Hepatocyte (in vitro differentiated cells): ENCODE results near the gene DIRAS1. TPM values are rescaled to one million over a fixed set of nuclear protein-coding genes. Genes with fewer than 3 reads are reported as not detected.

Experiments
- DNase-seq: peaks from one replicate; pipeline ENCODE4 v3.0.0-alpha.2; 2016; ENCODE audit warnings: low spot score
- H2AFZ ChIP-seq: fragments of 200-600 bp; sonication (generic); 2 replicates; pipeline ENCODE4 v1.6.0; 2016; ENCODE audit warnings: antibody characterized with exemption, mild to moderate bottlenecking
- H3K27ac ChIP-seq: fragments of 200-600 bp; sonication (generic); 2 replicates; pipeline ENCODE4 v1.5.1; 2016; ENCODE audit warnings: mild to moderate bottlenecking
- H3K27me3 ChIP-seq: fragments of 200-600 bp; sonication (generic); 2 replicates; pipeline ENCODE4 v1.6.1; 2016
- H3K36me3 ChIP-seq: fragments of 200-600 bp; sonication (generic); replicated peaks from 2 replicates; pipeline ENCODE4 v1.5.1; 2016; ENCODE audit warnings: low read depth; ENCODE audit not compliant: insufficient read depth
- H3K4me1 ChIP-seq: fragments of 200-600 bp; sonication (generic); 2 replicates; pipeline ENCODE4 v1.5.1; 2016; ENCODE audit warnings: mild to moderate bottlenecking, moderate library complexity; ENCODE audit not compliant: insufficient read depth
- H3K4me2 ChIP-seq: fragments of 200-600 bp; sonication (generic); 2 replicates; pipeline ENCODE4 v1.6.0; 2016
- H3K4me3 ChIP-seq: fragments of 200-600 bp; sonication (generic); 2 replicates; pipeline ENCODE4 v1.5.1; 2016; ENCODE audit warnings: mild to moderate bottlenecking
- H3K79me2 ChIP-seq: fragments of 200-600 bp; sonication (generic); 2 replicates; pipeline ENCODE4 v1.6.0; 2017; ENCODE audit warnings: mild to moderate bottlenecking
- H3K9me2 ChIP-seq: fragments of 200-600 bp; sonication (generic); replicated peaks from 2 replicates; pipeline ENCODE4 v1.6.0; 2017; ENCODE audit warnings: mild to moderate bottlenecking; ENCODE audit not compliant: insufficient read depth
- H3K9me3 ChIP-seq: fragments of 200-600 bp; sonication (generic); 2 replicates; pipeline ENCODE4 v1.5.1; 2016; ENCODE audit warnings: low read depth, mild to moderate bottlenecking
- H4K20me1 ChIP-seq: fragments of 200-600 bp; sonication (generic); 2 replicates; pipeline ENCODE4 v1.6.0; 2016; ENCODE audit warnings: mild to moderate bottlenecking; ENCODE audit not compliant: insufficient read depth, poor library complexity, severe bottlenecking
- CTCF ChIP-seq: fragments of 200-600 bp; sonication (generic); IDR thresholded peaks from 2 replicates; pipeline ENCODE4 v1.5.1; 2016; ENCODE audit warnings: antibody characterized with exemption, mild to moderate bottlenecking; ENCODE audit not compliant: poor library complexity
- EZH2 ChIP-seq: fragments of 200-600 bp; sonication (generic); IDR thresholded peaks from 2 replicates; pipeline ENCODE4 v1.6.1; 2016; ENCODE audit warnings: antibody characterized with exemption, mild to moderate bottlenecking, borderline replicate concordance
- EZH2phosphoT487 ChIP-seq: fragments of 200-600 bp; sonication (generic); IDR thresholded peaks from one replicate; pipeline ENCODE4 v1.6.1; 2018; ENCODE audit warnings: antibody characterized with exemption, mild to moderate bottlenecking, low read depth, moderate library complexity; ENCODE audit not compliant: unreplicated experiment, severe bottlenecking
- WGBS: methylation state at CpG from one replicate; pipeline ENCODE4 v1.1.6; 2016; ENCODE audit warnings: low lambda C conversion rate; ENCODE audit errors: missing lambda C conversion rate; 5-methylcytosine and 5-hydroxymethylcytosine counted together
- polyA plus RNA-seq: library from polyadenylated mRNA; unstranded; fragments of >200 nt; fragmentation: Nextera tagmentation; extraction: Ambion mirVana; gene quantifications from 2 replicates; pipeline ENCODE4 v1.2.1, GENCODE V29; 2016
- total RNA-seq: library from RNA; depleted of rRNA; stranded (reverse); fragments of >200 nt; gene quantifications from 2 replicates; pipeline ENCODE4 v1.2.3, GENCODE V29; 2014

Gene DIRAS1
- total and polyA plus RNA-seq, 2 experiments from 2014 or later: 1.5 to 2.4 TPM

- DNase-seq: no peak
- no peak overlapping the region for H3K4me2 ChIP-seq
- 86% methylated on average over 17 of the region's 17 CpGs for WGBS
- H4K20me1 ChIP-seq: no peaks in the 10 kb centered on the region
- H3K79me2 ChIP-seq: no peaks in the 10 kb centered on the region
- H3K27me3 ChIP-seq: no peaks in the 10 kb centered on the region
- no peaks in the 10 kb centered on the region for H3K4me1 ChIP-seq
- H2AFZ ChIP-seq: no peak overlapping the region
- H3K9me2 ChIP-seq: no peaks in the 10 kb centered on the region
- no peaks in the 10 kb centered on the region for H3K9me3 ChIP-seq
- H3K36me3 ChIP-seq: no peaks in the 10 kb centered on the region
- TF ChIP-seq CTCF: no peak
- TF ChIP-seq EZH2: no peak
- TF ChIP-seq EZH2phosphoT487: no peak
- H3K4me3 ChIP-seq: no peak overlapping the region
- no peak overlapping the region for H3K27ac ChIP-seq
Measured at GRCh38 chr19:2750808-2751437, 29.8 kb upstream of the DIRAS1 start.

- Histone ChIP-seq H3K4me2 (no peak overlapping the region), H3K27me3 (no peaks in the 10 kb centered on the region), H3K4me3 (no peak overlapping the region), H3K36me3 (no peaks in the 10 kb centered on the region), H4K20me1 (no peaks in the 10 kb centered on the region), H3K79me2 (no peaks in the 10 kb centered on the region), H2AFZ (no peak overlapping the region), H3K9me2 (no peaks in the 10 kb centered on the region), H3K9me3 (no peaks in the 10 kb centered on the region), H3K27ac (no peak overlapping the region), H3K4me1 (no peaks in the 10 kb centered on the region)
- DNase-seq: no peak
- TF ChIP-seq CTCF: no peak
- TF ChIP-seq EZH2phosphoT487: no peak
- TF ChIP-seq EZH2: no peak
- 90% methylated on average over 7 of the region's 7 CpGs for WGBS
Measured at GRCh38 chr19:2747349-2747748, 26.2 kb upstream of the DIRAS1 start.

GRCh38 chr19:2744113-2744512, 22.9 kb upstream of the DIRAS1 start:
- H3K4me2 ChIP-seq: no peak overlapping the region
- no peak overlapping the region for H3K27ac ChIP-seq
- no peaks in the 10 kb centered on the region for H3K27me3 ChIP-seq
- no peaks in the 10 kb centered on the region for H3K9me2 ChIP-seq
- H3K4me1 ChIP-seq: no peaks in the 10 kb centered on the region
- no peaks in the 10 kb centered on the region for H3K36me3 ChIP-seq
- WGBS: 39% methylated on average over 4 of the region's 4 CpGs
- no peak for DNase-seq
- H3K9me3 ChIP-seq: no peaks in the 10 kb centered on the region
- peaks cover 4% of the 10 kb centered on the region for H3K79me2 ChIP-seq
- H3K4me3 ChIP-seq: no peak overlapping the region
- no peak for TF ChIP-seq EZH2phosphoT487
- TF ChIP-seq EZH2: no peak
- no peak for TF ChIP-seq CTCF
- H4K20me1 ChIP-seq: no peaks in the 10 kb centered on the region
- H2AFZ ChIP-seq: no peak overlapping the region
